ENCODE data around the gene EFEMP1.

Gene EFEMP1

GRCh38 chr2:55931281-55931680 lies 7.7 kb upstream of the EFEMP1 start:
- no peak for DNase-seq

- no peak for DNase-seq
Measured at GRCh38 chr2:55929476-55929875, 5.9 kb upstream of the EFEMP1 start.

DNA sequence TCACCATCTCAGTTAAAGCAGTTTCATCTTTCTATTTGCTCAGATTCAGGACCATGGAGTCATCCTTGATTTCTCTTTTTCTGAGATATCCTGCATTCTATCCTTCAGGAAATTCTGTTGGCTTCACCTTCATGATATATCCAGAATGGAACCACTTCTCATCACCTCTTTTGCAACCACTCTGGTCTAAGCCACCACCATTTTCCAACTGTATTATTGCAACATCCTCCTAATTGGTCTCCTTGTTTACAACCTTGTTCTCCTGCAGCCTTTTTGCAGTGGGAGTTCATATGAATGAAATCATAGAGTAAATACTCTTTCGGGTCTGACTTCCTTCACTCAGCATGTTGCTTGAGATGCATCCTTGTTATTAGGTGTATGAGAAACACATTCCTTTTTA lies 3.4 kb upstream of the EFEMP1 start:
- DNase-seq = no peak

- DNase-seq = no peak
Measured at GRCh38 chr2:55926246-55926645, 2.7 kb upstream of the EFEMP1 start.

DNA sequence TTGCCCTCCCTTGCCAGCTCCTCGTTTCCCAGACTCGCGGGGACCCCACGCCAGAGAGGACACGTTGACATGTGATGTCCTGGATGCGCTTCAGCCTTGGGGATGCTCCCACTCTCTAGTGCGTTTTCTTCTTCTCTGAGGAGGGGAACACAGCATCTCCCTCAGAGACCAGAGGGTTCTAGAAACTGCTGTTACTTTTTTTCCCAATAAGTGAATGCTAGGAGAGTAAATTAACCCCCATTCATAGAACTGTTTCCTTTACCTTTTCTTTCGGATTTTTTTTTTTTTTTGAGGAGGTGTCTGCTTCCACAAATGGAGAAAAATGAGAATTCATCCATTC lies 370 bp upstream of the EFEMP1 start:
- no peak for DNase-seq

- no peak for DNase-seq
Measured at GRCh38 chr2:55922291-55922907, 1.2 kb downstream of the EFEMP1 start.

- DNase-seq = no peak
Measured at GRCh38 chr2:55919574-55919973, 4.0 kb downstream of the EFEMP1 start.

GRCh38 chr2:55918856-55919255 lies 4.7 kb downstream of the EFEMP1 start:
- no peak for DNase-seq

DNA sequence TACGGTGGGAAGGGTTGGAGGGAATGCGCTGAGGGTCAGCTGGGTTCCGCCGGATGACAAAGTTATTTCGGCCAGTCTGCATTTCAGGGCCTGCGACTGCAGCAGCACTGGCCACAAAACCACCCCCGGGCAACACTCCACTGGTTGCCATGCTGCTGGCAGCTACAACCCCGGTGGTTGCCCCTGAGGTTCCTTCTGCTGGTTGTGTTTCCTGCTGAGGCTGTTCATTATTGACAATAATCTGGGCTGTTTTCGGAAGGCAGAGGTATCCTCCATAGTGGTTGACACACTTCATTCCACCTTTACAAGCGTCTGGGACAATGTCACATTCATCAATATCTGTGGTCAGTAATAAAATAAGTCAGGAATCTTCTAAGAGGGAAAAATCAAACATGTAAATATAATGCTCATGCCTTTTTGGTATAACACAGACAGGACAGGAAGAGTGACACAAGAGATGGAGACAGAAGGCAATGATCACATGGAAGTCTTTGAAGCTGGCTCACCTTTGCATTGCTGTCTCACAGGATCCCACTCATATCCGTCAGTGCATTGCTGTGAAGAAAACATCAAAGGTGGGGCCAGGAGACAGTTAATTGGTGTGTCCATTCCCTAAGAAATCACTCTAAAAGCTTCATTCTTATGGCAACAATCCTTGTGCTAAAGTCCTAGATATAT lies 5.7 kb downstream of the EFEMP1 start:
- no peak for DNase-seq

DNA sequence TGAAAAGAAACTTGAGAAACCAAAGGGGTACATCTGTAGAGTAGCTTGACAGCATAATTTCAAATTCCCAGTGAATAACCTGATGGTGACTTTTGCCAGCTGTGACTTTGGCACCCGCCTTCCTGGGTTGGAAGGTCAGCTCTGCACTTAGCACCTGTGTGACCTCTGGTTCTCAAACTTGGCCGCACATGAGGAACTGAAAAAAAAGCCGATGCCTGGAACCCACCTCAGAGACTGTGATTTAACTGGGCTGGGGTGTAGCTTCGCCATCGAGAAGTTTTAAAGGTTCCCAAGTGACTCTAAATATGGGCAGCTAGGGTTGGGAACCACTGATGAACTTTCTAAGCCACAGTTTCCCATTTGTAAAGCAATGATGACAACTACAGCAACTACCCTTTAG lies 6.5 kb downstream of the EFEMP1 start:
- no peak for DNase-seq

DNA sequence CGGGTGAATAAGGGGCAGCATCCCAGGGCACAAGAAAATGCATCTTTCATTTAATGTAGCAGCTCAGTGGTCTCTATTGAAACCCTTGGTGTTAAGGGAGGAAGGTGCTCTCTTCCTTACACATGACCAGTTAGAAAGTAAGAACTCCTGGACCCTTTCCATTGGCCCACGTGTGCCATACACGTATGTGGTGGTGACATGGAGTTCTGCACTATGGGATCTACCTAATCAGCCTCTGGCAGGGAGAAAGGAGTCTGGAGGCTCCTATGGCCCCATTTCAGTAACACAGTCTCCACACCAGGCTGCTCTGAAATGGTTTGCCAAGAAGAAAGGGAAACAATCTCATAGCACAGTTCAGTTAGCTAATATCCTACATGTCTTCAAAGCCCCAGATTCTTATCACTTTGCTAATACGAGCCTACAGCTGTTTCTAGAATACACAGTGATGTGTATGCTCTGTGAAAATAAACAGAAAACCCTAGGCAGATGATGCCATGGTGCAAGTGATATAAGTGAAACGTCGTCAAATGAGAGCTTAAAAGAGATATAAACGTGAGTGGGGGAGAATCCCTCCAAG lies 7.0 kb downstream of the EFEMP1 start:
- no peak for DNase-seq

DNA sequence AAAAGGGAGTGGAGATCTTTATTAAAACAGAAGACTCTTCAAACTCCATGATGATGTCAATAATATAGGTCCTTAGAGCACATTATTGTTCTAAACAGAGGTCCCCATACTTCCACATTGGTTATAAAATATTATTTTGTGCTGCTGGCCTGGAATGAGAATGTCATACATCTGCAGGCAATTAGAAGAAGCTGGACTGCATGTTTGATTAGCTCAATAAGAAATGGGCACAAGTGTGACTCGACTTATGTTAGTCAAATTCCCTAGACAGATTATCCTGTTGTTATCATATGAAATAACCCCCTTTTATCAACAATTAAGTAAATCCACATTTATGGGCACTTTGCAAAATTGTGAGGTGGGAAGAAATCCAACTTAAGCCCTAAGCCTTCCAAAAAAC lies 8.8 kb downstream of the EFEMP1 start:
- DNase-seq = no peak

DNA sequence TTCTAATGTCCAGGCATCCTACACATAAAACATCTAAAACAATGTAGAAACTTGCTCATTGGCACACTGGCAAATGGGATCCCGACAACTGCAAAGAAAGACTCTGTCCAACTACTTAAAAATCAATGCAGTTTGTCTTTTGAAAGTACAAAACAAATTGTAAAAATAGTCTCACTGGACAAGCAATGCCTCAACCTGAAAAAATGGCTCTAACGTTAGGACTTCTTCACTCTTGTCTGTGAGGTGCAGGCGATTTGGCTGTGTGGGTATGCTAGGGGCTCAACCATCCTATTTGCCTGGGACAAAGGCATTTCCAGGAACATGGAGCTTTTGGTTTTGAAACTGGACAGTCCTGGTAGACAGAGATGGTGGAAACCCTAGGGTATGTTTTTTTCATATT lies 10.7 kb downstream of the EFEMP1 start:
- DNase-seq = no peak

DNA sequence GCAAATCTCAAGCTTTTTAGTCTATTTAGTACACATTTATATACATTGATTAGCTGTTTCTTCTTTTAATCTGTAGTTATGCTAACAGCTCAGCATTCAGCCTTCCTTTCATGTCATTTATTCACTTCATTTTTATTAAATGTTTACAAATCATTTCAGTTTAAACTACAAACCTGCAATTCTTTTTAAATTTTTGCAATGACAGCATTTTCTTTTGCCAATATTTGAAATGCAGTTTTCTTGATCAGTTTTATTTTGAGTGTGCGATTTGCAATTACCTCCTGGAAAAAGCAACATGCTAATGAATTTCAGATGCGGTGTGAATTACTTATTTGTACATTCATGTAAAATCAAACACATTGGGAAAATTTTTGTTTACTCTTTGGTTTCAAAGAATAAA lies 13.5 kb downstream of the EFEMP1 start:
- no peak for DNase-seq

DNA sequence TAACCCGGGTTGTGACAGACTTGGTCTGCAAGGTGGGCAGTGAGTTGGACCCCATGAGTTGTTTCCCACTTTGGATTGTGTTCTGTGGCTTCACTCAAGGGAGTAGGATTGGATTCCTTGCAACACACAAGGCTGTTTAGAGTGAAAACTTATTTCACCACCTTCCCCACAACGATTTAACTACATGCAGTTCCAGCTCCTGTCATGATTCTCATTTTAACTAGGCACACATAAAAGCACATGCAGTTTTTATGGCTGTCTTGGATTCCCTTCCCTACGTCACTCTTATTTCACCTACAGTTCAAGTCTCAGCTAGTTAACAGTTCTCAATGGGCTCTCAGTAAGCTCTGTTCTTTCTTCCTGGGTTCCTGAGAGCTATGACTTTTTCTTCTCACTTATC lies 15.9 kb downstream of the EFEMP1 start:
- no peak for DNase-seq

GRCh38 chr2:55906993-55907392 lies 16.6 kb downstream of the EFEMP1 start:
- no peak for DNase-seq

GRCh38 chr2:55903727-55904126 lies 19.9 kb downstream of the EFEMP1 start:
- DNase-seq = no peak

GRCh38 chr2:55902971-55903370 lies 20.6 kb downstream of the EFEMP1 start:
- no peak for DNase-seq

DNA sequence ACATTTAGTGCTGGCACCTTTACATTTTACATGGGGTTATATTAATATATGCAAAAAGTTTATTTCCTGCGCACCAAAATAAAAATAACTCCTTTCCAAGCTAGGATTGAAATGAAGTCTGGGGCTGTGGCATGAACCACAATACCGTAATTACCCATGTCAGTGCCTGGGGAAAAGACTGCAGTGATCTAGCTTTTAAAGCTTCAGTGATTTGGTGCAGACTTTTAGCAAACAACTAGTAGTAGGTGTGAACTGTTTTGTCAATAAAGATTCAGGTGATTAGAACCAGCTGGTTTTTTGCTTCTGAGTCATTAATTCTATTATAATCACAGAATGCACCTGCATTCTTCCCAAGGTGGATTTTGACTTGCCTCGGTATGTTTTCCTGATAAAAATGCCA lies 21.2 kb downstream of the EFEMP1 start:
- no peak for DNase-seq

DNA sequence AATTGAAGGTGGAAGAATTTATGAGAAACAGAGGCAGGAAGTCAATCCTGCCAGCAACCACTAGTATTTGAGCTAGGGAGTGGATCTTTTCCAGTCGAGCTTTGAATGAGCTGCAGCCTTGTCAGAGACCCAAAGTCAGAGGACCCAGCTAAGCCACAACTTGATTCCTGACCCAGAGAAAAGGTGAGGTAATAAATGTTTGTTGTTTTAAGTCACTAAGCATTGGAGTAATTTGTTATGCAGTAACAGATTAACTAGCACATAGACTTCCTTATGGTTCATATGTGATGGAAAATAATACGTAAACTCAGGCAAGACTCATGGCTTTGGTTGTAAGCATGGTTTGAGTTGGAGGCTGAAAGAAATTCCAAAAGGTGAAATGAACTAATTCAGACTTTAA lies 21.6 kb downstream of the EFEMP1 start:
- no peak for DNase-seq

DNA sequence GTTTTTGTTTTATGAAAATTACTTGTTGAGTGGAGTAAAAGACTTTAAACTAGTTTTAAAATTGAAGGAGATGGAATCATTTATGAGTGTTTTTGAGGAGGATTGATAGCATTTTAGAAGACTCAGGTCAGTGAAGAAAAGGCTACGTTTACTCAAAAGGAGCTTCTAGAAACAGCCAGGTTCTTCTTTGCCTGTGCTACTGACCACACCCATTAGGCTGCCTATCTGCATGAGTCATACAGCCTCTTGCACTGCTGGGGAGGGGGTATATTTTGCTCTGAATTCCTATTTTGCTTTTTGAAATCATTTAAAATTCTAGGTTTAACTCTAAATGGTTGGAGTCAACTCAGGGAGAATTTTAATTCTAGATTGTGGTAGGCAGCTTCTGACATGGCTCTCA lies 22.3 kb downstream of the EFEMP1 start:
- no peak for DNase-seq

GRCh38 chr2:55899881-55900280 lies 23.7 kb downstream of the EFEMP1 start:
- no peak for DNase-seq

- DNase-seq = no peak
Measured at GRCh38 chr2:55898386-55899040, 25.1 kb downstream of the EFEMP1 start.

- DNase-seq = no peak
Measured at GRCh38 chr2:55896633-55897032, 26.9 kb downstream of the EFEMP1 start.

All from activated CD4-positive, alpha-beta T cell treated with anti-CD3 and anti-CD28 coated beads for 4 hours (primary cell).